HG02970 (cell line): Measurements from ENCODE around the gene UTF1.
"Not testable (repeated sequence)": the region's sequence is repeated elsewhere in the genome, so short reads cannot be mapped to it uniquely, and the experiment has no call there.

Experiments
- ATAC-seq: cut with Tn5 transposase; IDR thresholded peaks from one replicate; pipeline ENCODE4 v1.9.1; 2021; ENCODE audit warnings: mild to moderate bottlenecking, moderate library complexity, moderate number of reproducible peaks; ENCODE audit not compliant: unreplicated experiment, low FRiP score

Gene UTF1

GRCh38 chr10:133224756-133225372 lies 5.2 kb upstream of the UTF1 start:
- ATAC-seq = no peak

DNA sequence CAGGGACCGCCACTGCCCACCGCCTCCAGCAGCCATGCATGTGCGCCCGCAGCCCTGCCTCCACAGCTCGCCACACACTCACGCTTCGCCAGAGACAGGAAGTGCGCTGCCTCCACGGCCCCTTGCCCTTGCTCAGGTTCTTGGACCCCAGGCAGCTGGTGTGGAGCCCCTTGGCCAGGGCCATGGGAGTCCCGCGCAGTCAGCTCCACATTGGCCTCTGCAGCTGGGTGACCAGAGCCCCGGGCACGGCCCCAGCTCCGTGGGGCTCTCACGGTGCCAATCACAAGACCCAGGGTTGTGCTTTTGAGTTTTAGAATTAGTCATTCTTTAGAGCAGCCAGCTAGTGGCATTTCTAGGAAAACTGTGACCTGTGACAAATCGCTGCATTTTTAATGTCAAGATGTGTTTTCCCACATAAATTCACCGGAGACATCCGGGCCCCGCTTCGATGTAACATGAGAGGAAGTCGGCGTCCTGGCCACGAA lies 4.3 kb upstream of the UTF1 start:
- ATAC-seq = no peak

DNA sequence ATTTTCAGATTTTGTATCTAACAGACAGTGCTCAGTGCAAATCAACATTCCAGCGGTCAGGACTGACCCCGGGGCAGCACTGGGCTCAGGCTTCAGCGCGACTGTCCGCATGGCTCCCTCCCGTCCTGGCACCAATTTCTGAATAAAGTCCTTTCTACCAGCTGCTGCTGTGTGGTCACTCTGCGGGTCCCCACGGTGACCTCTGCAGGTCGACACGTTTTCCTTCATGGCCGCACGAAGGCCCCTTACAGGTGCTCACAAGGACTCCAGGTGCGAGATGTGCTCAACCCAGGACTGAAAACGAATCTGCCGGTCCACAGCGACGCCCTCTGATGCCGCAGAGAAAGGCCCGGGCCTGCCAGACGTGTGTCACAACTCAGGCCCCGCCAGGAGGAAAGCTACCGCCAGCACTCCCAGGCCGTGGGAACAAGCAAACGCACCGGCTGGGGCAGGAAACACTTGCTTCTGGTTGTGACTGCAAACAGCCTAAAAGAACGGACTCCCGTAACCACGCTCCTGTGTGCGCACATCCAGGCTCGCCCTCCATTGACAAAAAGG lies 3.7 kb upstream of the UTF1 start:
- no peak for ATAC-seq

GRCh38 chr10:133227256-133227655 lies 2.8 kb upstream of the UTF1 start:
- no peak for ATAC-seq

GRCh38 chr10:133229265-133230043 lies 563 bp upstream of the UTF1 start:
- no peak for ATAC-seq

GRCh38 chr10:133230387-133231195 lies 574 bp downstream of the UTF1 start:
- ATAC-seq = no peak

DNA sequence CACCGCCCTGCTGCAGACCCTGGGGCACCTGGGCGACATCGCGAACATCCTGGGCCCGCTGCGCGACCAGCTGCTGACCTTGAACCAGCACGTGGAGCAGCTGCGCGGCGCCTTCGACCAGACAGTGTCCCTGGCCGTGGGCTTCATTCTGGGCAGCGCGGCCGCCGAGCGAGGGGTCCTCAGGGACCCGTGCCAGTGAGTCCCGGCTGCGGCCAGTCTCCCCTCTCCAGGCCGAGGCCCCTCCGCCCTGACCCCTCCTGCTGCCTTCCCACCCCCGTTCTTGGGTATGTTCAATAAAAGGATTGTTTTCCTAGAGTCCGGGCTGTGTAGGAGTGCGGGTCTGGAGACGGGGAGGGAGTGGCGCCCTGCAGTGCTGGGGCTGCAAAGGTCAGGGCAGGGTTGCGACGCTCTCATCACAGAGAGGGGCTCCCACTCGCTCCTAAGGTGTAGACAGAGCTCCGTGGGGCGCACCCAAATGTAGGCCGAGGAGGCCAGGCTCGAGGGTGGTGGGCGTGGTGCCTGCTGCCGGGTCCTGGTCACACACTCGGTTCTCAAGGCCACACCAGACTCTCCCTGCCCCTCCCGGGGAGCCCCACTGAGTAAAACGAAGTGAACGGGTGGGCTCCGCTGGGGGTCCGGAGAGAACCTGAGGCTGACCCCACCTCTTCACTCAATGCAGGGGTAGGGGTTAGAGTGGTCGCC lies 1.4 kb downstream of the UTF1 start:
- no peak for ATAC-seq

DNA sequence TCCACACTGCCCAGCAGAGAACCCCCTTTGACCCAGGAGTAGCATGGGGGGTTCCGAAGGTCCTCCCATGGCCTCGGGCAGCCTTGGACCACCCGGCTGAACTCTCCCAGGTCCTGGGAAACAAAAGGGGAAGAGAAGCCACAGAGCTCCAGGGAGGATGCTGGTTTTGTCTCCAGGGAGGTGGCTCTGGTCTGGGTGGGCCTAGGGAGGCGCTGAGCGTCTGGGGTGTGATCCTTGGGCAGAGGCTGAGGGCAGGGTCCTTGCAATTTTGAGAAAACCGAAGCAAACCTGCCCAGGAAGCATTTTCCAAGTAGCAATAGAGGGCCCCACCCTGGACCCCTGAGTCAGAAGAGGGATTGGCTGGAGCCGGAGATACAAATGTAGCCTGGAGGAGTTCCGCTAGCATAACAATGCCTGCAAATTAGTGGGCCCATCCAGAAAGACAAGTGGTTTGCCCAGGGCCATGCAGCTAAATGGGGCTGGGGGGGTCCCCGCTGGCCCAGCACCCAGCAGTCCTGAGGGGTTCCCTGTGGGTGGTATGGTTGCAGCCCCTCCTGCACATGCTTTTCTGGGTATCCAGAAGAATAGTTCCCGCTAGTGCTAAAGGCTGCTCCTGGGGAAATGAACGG lies 2.0 kb downstream of the UTF1 start:
- ATAC-seq = no peak

DNA sequence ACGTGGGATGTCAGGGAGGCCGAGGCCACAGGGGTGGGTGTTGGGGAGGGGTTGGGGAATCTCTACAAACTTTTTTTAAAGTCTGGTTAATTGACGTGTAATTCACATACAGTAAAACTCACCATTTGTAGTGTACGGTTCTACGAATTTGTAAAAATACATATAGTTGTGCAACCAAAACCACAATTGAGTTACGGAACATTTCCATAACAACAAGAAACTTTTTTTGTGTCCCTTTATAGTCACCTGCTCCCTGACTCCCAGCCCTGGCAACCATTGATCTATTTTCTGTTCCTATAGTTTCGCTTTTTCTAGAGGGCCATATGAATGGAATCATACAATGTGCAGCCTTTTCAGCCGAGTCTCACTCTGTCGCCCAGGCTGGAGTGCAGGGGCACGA lies 4.8 kb downstream of the UTF1 start:
- ATAC-seq = not testable (repeated sequence)

GRCh38 chr10:133235265-133235855 lies 5.3 kb downstream of the UTF1 start:
- no peak for ATAC-seq

- no peak for ATAC-seq
These were observed 5.9 kb downstream of the UTF1 start for GRCh38 chr10:133235932-133236331.

- no peak for ATAC-seq
These were observed 6.6 kb downstream of the UTF1 start for GRCh38 chr10:133236401-133237240.

- ATAC-seq = no peak
These were observed 7.2 kb downstream of the UTF1 start for GRCh38 chr10:133237241-133237587.

- ATAC-seq = no peak
These were observed 7.8 kb downstream of the UTF1 start, which contains the start of gene VENTX for GRCh38 chr10:133237588-133238465. VENTX (plus strand) TSS chr10:133237855; CDS start chr10:133237915, 60 bp downstream.

- ATAC-seq = no peak
These were observed 8.4 kb downstream of the UTF1 start for GRCh38 chr10:133238466-133238804.

DNA sequence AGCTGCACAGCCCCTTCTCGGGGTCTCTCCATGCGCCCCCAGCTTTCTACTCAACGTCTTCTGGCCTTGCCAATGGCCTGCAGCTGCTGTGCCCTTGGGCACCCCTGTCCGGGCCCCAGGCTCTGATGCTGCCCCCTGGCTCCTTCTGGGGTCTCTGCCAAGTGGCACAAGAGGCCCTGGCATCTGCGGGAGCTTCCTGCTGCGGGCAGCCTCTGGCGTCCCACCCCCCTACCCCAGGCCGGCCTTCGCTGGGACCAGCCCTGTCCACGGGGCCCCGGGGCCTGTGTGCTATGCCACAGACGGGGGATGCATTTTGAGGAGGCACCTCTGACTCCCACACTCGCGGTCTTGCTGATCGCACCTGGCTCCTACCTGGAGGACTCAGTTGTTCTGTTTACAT lies 10.0 kb downstream of the UTF1 start:
- ATAC-seq = no peak

DNA sequence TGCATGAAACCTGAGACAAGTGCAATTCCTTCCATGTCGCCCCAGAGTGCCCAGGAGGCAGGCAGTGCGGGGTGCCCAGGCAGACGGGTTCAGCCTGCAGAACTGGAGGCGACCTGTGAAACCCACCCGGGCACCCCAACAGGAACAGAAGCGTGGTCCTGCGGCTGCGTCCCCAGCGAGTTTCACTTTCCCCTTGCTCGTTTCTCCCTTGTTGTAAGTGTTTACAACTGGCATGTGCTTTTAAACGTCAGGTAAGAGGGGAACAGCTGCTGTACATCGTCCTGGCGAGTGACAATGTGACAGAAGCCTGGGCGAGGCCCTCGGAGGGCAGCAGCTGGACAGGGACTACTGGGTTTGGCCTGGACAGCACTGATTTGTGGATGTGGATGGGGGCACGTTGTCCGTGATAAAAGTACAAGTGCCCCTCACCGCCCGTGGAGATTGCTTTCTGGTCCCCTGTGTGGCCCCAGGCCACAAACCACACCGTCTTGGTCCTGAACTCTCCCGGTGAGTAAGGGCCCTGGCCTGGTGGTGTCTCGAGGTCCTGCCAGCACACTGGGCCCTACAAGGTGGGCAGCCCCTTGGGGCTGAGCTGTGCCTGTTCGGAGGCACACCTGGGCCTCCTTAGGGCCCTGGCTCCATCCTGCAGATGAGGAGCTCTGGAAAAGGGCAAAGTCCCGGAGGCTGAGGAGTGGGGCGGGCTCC lies 11.6 kb downstream of the UTF1 start:
- no peak for ATAC-seq
